ENCODE results near the gene CTDSPL.
A peak's percentile ranks its signal among the peaks of the same experiment; 100 is the strongest.
"Not testable (repeated sequence)": the region's sequence is repeated elsewhere in the genome, so short reads cannot be mapped to it uniquely, and the experiment has no call there.

The CTDSPL gene

DNA sequence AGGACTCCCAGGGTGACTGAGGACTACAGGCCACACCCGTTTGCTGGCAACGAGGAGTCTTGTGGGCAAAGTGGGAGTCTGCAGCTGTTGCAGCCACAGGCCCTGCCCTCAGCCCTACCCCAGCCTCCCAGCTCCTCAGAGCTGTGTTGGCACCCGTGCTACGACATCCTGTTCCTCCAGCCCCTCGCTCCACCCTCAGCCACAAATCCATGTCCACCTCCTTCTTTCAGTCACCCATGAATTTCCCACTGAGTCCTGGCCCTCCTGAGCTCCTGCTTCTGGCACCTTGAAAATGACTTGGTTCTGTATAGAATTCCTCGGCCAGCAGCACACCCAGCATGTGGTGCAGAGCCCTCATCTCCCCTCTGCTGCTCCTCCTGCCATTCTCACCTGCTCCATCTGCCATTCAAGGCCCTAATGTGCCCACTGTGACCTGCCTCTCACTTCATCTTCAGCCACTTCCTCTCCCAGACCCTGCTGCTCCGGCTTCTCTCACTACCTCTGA is 108.0 kb downstream of the CTDSPL start:
- Histone ChIP-seq H3K4me1 (ENCODE audit: control insufficient read depth, insufficient read depth, low read length) (peaks cover 54% of the 10 kb centered on the region), H3K4me3 (ENCODE audit: low read length) (no peak overlapping the region), H3K27me3 (ENCODE audit: control insufficient read depth, insufficient read depth, low read length) (no peaks in the 10 kb centered on the region), H3K9ac (ENCODE audit: low read length) (peak overlapping the region; percentile 13), H3K36me3 (ENCODE audit: control insufficient read depth, insufficient read depth, low read length) (no peaks in the 10 kb centered on the region), H3K9me3 (ENCODE audit: control insufficient read depth, low read length) (no peaks in the 10 kb centered on the region)

GRCh38 chr3:37970802-37971201 is 109.1 kb downstream of the CTDSPL start:
- Histone ChIP-seq H3K9me3 (ENCODE audit: control insufficient read depth, low read length) (no peaks in the 10 kb centered on the region), H3K4me3 (ENCODE audit: low read length) (no peak overlapping the region), H3K27me3 (ENCODE audit: control insufficient read depth, insufficient read depth, low read length) (no peaks in the 10 kb centered on the region), H3K4me1 (ENCODE audit: control insufficient read depth, insufficient read depth, low read length) (peaks cover 47% of the 10 kb centered on the region), H3K9ac (ENCODE audit: low read length) (no peak overlapping the region), H3K36me3 (ENCODE audit: control insufficient read depth, insufficient read depth, low read length) (peaks cover 3% of the 10 kb centered on the region)

DNA sequence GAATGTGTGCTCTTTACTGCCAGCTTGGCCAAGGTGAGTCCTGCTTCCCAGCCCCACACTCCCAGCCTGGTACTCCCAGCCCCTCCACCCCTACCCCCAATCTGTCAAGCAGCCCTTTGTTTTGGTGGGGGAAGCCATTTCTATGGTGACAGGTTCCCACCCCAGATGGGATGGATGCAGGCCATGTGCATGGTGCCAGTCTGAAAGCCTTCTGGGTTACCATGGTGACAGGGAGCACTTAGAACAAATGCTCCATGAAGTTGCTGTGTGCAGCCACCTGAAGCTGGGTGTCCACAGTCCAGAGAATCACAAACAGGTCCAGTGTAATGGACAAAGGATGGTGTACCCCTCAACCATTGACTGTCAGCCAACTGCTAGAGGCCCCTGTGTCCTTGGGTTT is 109.8 kb downstream of the CTDSPL start:
- H3K36me3 ChIP-seq (ENCODE audit: control insufficient read depth, insufficient read depth, low read length): peaks cover 8% of the 10 kb centered on the region
- peaks cover 46% of the 10 kb centered on the region for H3K4me1 ChIP-seq (ENCODE audit: control insufficient read depth, insufficient read depth, low read length)
- H3K4me3 ChIP-seq (ENCODE audit: low read length): no peak overlapping the region
- H3K9ac ChIP-seq (ENCODE audit: low read length): no peak overlapping the region
- H3K9me3 ChIP-seq (ENCODE audit: control insufficient read depth, low read length): no peaks in the 10 kb centered on the region
- no peaks in the 10 kb centered on the region for H3K27me3 ChIP-seq (ENCODE audit: control insufficient read depth, insufficient read depth, low read length)

DNA sequence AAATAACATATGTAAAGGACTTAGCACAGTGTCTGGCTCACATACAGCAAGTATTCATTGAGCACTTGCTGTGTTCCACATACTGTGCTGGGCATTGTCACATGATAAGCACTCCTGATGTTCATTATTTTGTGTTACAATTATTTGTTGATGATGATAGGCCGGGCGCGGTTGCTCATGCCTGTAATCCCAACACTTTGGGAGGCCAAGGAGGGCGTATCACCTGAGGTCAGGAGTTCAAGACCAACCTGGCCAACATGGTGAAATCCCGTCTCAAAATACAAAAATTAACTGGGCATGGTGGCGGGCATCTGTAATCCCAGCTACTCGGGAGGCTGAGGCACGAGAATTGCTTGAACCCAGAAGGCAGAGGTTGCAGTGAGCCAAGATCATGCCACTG is 110.4 kb downstream of the CTDSPL start:
- peaks cover 41% of the 10 kb centered on the region for H3K4me1 ChIP-seq (ENCODE audit: control insufficient read depth, insufficient read depth, low read length)
- H3K4me3 ChIP-seq (ENCODE audit: low read length); H3K36me3 ChIP-seq (ENCODE audit: control insufficient read depth, insufficient read depth, low read length); H3K9ac ChIP-seq (ENCODE audit: low read length); H3K9me3 ChIP-seq (ENCODE audit: control insufficient read depth, low read length); H3K27me3 ChIP-seq (ENCODE audit: control insufficient read depth, insufficient read depth, low read length): not testable (repeated sequence)

- H3K9ac ChIP-seq (ENCODE audit: low read length): no peak overlapping the region
- peaks cover 39% of the 10 kb centered on the region for H3K4me1 ChIP-seq (ENCODE audit: control insufficient read depth, insufficient read depth, low read length)
- no peaks in the 10 kb centered on the region for H3K27me3 ChIP-seq (ENCODE audit: control insufficient read depth, insufficient read depth, low read length)
- H3K4me3 ChIP-seq (ENCODE audit: low read length): no peak overlapping the region
- H3K9me3 ChIP-seq (ENCODE audit: control insufficient read depth, low read length): no peaks in the 10 kb centered on the region
- peaks cover 8% of the 10 kb centered on the region for H3K36me3 ChIP-seq (ENCODE audit: control insufficient read depth, insufficient read depth, low read length)
Observed at GRCh38 chr3:37973246-37974054, 111.8 kb downstream of the CTDSPL start.

DNA sequence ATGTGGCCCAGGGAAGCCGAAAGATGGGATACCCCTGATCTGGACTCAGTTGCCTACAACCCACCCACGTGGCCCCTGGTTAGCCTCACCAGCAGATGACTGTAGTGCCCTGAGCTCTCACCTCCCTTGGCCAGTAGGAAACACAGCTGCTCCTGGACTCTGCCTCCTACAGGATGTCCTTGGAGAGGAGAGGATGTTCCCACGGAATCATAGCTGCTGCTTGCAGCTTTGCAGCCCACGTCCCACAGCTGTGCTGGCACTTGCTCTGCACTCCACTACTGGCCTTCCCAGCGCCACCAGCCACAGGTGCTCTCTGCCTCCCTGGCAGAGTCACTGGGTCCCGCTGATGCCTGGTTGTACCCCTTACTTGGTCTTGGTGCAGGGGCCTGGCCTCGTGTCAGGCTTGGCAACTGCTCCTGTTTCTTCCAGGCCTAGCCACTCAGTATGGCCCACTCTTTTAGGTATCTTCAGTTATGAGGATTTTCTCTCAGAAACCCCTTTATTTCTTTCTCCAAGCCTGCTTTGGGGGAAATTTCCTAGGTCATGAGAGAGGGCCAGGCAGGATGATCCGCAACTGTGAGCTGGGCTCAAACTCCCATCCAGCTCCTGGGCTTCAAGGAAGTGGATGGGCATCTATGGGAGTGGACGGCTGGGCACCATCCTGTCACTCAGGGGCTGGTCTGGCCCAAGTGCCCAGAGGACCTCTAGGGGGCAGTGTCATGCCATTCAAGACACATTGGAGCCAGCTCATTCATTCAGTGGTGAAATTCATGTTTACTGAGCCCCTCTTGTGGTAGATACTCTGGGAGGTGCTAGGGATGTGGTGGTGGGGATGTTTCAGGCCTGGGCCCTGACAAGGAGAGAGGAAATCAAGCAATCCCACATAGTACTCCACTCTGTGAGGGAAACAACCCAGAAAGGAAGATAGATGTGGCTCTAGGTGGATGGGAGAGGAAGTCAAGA is 112.7 kb downstream of the CTDSPL start:
- H3K4me3 ChIP-seq (ENCODE audit: low read length): no peak overlapping the region
- H3K4me1 ChIP-seq (ENCODE audit: control insufficient read depth, insufficient read depth, low read length): peaks cover 31% of the 10 kb centered on the region
- H3K36me3 ChIP-seq (ENCODE audit: control insufficient read depth, insufficient read depth, low read length): peaks cover 8% of the 10 kb centered on the region
- H3K27me3 ChIP-seq (ENCODE audit: control insufficient read depth, insufficient read depth, low read length): no peaks in the 10 kb centered on the region
- H3K9me3 ChIP-seq (ENCODE audit: control insufficient read depth, low read length): no peaks in the 10 kb centered on the region
- no peak overlapping the region for H3K9ac ChIP-seq (ENCODE audit: low read length)

DNA sequence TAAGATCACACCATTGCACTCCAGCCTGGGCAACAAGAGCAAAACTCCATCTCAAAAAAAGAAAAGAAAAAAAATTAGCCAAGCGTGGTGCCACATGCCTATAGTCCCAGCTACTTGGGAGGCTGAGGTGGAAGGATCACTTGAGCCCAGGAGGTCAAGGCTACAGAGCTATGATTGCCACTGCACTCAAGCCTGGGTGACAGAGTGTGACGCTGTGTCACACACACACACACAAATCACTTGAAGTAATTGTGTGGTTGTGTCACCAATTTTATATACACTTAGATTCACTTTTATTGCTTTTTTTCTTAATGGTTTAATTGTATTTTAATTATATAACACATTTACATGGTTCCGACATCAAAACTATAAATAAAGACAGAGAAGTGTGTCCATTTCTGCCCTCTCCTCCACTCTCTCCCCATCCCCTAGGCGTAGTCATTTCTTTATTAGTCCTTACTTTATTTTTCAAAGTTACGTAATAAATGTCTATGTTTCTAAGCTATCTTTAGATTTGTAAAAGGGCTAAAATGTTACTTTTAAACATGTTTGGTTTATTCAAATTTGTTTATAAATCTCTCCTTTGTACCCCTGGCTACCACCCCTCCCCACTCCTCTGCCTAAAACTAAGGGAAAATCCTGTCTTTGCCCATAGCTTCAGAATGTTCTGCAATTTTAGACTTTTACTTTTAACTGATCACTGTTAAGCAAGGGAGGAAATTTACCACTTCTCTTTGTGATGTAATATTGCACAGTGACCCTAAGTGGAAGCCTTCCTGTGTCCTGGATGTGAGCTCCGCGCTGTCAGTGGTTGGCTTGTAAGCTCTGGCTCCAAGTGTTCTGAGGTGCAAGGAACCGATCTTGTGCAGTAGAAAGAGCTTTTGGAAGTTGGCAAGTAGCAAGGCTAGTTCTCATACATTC is 118.1 kb downstream of the CTDSPL start:
- Histone ChIP-seq H3K27me3 (ENCODE audit: control insufficient read depth, insufficient read depth, low read length) (no peaks in the 10 kb centered on the region), H3K36me3 (ENCODE audit: control insufficient read depth, insufficient read depth, low read length) (peaks cover 8% of the 10 kb centered on the region), H3K4me3 (ENCODE audit: low read length) (no peak overlapping the region), H3K9ac (ENCODE audit: low read length) (no peak overlapping the region), H3K9me3 (ENCODE audit: control insufficient read depth, low read length) (no peaks in the 10 kb centered on the region), H3K4me1 (ENCODE audit: control insufficient read depth, insufficient read depth, low read length) (peaks cover 7% of the 10 kb centered on the region)

DNA sequence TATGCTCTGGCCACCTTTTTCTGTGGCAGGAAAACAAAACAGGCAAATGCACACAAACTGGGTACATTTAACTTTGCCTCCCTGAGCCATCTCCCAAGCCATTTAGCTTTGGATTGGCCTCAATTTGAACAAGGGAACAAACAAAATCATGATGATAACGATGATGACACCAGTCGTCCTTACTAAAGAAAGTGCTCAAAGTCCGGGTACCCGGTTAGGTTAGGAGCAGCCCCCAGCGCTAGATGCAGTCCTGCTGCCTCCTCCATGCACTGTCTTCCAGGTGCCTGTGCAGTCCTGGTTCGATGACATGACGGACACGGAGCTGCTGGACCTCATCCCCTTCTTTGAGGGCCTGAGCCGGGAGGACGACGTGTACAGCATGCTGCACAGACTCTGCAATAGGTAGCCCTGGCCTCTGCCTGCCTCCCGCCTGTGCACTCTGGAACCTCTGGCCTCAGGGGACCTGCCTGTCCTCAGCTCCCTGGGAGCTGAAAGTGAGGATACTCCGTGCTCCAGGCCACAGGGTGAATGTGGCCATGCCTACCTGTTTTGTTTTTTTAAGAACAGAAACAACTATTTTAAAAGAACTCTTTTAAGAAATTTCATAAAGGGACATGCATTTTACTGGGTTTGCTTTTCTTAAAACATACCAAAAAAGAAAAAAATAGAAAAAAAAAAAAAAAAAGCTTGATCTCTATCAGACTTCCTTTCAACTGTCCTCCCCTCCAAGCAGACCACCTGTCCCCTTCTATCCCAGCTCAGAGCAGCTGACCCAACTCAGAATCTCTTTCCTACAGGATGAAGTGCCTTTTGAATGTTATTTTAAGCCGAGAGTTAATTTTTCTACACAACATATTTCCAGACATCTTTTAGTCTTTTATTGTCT is 119.0 kb downstream of the CTDSPL start:
- Histone ChIP-seq H3K4me3 (ENCODE audit: low read length) (no peak overlapping the region), H3K36me3 (ENCODE audit: control insufficient read depth, insufficient read depth, low read length) (peaks cover 6% of the 10 kb centered on the region), H3K9ac (ENCODE audit: low read length) (no peak overlapping the region), H3K27me3 (ENCODE audit: control insufficient read depth, insufficient read depth, low read length) (no peaks in the 10 kb centered on the region), H3K4me1 (ENCODE audit: control insufficient read depth, insufficient read depth, low read length) (peaks cover 12% of the 10 kb centered on the region), H3K9me3 (ENCODE audit: control insufficient read depth, low read length) (no peaks in the 10 kb centered on the region)

- H3K36me3 ChIP-seq (ENCODE audit: control insufficient read depth, insufficient read depth, low read length): peaks cover under 1% of the 10 kb centered on the region
- no peaks in the 10 kb centered on the region for H3K9me3 ChIP-seq (ENCODE audit: control insufficient read depth, low read length)
- no peak overlapping the region for H3K4me3 ChIP-seq (ENCODE audit: low read length)
- H3K9ac ChIP-seq (ENCODE audit: low read length): no peak overlapping the region
- H3K4me1 ChIP-seq (ENCODE audit: control insufficient read depth, insufficient read depth, low read length): peaks cover 18% of the 10 kb centered on the region
- H3K27me3 ChIP-seq (ENCODE audit: control insufficient read depth, insufficient read depth, low read length): no peaks in the 10 kb centered on the region
Observed at GRCh38 chr3:37981348-37981664, 119.6 kb downstream of the CTDSPL start.

DNA sequence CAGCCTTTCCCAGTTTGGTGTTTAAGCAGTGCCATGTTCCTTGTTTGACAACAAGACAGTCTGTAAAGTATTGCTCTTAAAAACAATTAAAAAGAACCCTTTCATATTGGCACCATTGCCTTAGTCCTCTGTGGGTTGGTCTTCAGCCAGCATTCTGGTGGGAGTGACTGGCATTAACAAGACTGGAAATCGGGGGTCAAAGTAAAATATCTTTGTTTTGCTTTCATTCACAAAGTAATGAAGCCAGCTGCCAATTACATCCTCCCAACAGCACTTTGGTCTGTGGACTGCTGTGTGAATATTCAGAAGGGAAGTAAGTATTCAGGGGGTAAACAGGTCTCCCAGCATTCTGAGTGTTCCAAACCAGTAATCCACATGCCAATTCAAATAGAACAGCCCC is 120.7 kb downstream of the CTDSPL start:
- Histone ChIP-seq H3K9me3 (ENCODE audit: control insufficient read depth, low read length) (no peaks in the 10 kb centered on the region), H3K9ac (ENCODE audit: low read length) (no peak overlapping the region), H3K27me3 (ENCODE audit: control insufficient read depth, insufficient read depth, low read length) (no peaks in the 10 kb centered on the region), H3K36me3 (ENCODE audit: control insufficient read depth, insufficient read depth, low read length) (no peaks in the 10 kb centered on the region), H3K4me1 (ENCODE audit: control insufficient read depth, insufficient read depth, low read length) (peaks cover 27% of the 10 kb centered on the region), H3K4me3 (ENCODE audit: low read length) (no peak overlapping the region)

DNA sequence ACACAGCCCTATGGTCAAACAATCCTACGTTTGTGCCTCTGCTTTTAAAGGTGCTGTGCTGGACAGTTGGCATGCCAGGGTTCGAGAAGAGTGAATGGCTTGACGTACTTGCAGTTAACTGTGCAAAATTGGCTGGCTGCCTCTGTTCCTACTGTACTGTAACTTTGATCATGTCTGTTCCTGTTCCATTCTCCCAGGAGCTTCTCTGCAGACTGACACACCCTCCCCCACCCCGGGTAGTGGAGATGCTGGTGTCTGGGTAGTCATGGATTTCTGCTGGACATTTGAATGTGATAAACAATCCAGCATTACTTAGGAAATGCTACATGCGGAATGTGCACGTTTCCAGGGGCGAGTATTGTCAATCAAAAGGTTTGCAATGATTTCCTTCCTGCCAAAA is 122.4 kb downstream of the CTDSPL start:
- Histone ChIP-seq H3K9me3 (ENCODE audit: control insufficient read depth, low read length) (no peaks in the 10 kb centered on the region), H3K9ac (ENCODE audit: low read length) (no peak overlapping the region), H3K4me3 (ENCODE audit: low read length) (no peak overlapping the region), H3K27me3 (ENCODE audit: control insufficient read depth, insufficient read depth, low read length) (no peaks in the 10 kb centered on the region), H3K4me1 (ENCODE audit: control insufficient read depth, insufficient read depth, low read length) (peaks cover 41% of the 10 kb centered on the region), H3K36me3 (ENCODE audit: control insufficient read depth, insufficient read depth, low read length) (no peaks in the 10 kb centered on the region)

Data from mucosa of stomach (tissue), 1 donor.